C4-2B (cell line): ENCODE measurements around the gene CES4A.

Source experiments
- CTCF ChIP-seq: fragments of 450-650 bp; conservative IDR thresholded peaks from 2 replicates; pipeline ENCODE4 v1.5.1; 2017; ENCODE audit warnings: mild to moderate bottlenecking
- ZFX ChIP-seq: fragments of 450-650 bp; IDR thresholded peaks from 2 replicates; pipeline ENCODE4 v1.6.1; 2017

- no peak for TF ChIP-seq CTCF
- TF ChIP-seq ZFX: no peak
Observed at GRCh38 chr16:66950437-66950836, 38.0 kb upstream of the CES4A start.
